SK-MEL-5 (cell line): ENCODE results near the gene MYCT1. TPM values are rescaled to one million over a fixed set of nuclear protein-coding genes. Genes with fewer than 3 reads are reported as not detected.

Experiments
- total RNA-seq: library from RNA; depleted of rRNA; stranded (reverse); fragments of >200 nt; shearing (Covaris generic); gene quantifications from 2 replicates; pipeline ENCODE4 v1.2.3, GENCODE V29; 2014; rRNA removed

MYCT1 gene
- total RNA-seq, 1 experiment from 2014 or later, result not detected

Other genes starting within 250 kb of the MYCT1 start
- 25.5 and 35.7 TPM in 2 replicates for gene SYNE1, start 60.5 kb upstream of the MYCT1 start, total RNA-seq
- 0.16 TPM in 1 of 2 replicates, not detected in the other for gene VIP, start 52.9 kb downstream of the MYCT1 start, total RNA-seq